Activated naive CD4-positive, alpha-beta T cell treated with anti-CD3 and anti-CD28 coated beads, Interleukin-2, amount 10 ng/mL, durations not matched to agents 7 days and 5 days (primary cell): ENCODE data around the gene ATXN10.

Experiments
- CTCF ChIA-PET: fragments of 350-600 bp; sonication (Branson Sonifier 250); formaldehyde crosslinking; loops from one replicate; lab custom pipeline; 2021; ENCODE audit warnings: antibody characterized with exemption; lab: Charles Lee
- DNase-seq: peaks from one replicate; pipeline ENCODE4 v3.0.0-alpha.2; 2020
- H3K27ac Mint-ChIP-seq: one replicate; pipeline ENCODE4 v1.8.0; 2021; ENCODE audit warnings: mild to moderate bottlenecking, moderate library complexity, mixed read lengths
- H3K27me3 Mint-ChIP-seq: one replicate; pipeline ENCODE4 v1.8.0; 2021; ENCODE audit warnings: mild to moderate bottlenecking, mixed read lengths
- H3K36me3 Mint-ChIP-seq: one replicate; pipeline ENCODE4 v1.8.0; 2021; ENCODE audit warnings: mixed read lengths
- H3K4me1 Mint-ChIP-seq: one replicate; pipeline ENCODE4 v1.8.0; 2021; ENCODE audit warnings: mixed read lengths
- H3K4me3 Mint-ChIP-seq: one replicate; pipeline ENCODE4 v1.8.0; 2021; ENCODE audit warnings: mild to moderate bottlenecking, moderate library complexity, mixed read lengths
- H3K9me3 Mint-ChIP-seq: one replicate; pipeline ENCODE4 v1.8.0; 2021; ENCODE audit warnings: mixed read lengths

Gene ATXN10

DNA sequence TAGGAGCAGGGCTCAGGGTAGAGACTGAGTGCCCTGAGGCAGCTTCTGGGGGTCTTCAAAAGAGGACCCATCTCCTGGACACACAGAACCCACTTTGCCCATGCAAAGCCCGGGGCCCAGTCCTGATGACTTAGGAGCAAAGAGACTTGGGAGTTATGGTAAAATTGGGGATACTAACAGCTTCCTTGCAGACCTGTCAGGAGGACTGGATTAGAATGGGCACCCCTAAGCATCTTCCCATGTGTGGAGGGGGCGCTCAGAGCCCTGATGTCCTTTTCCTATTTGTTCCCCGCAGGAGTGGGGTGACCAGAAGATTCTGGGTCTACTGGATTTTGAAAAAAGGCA is 205.4 kb downstream of the ATXN10 start:
- Mint-ChIP-seq H3K4me3 (no peak overlapping the region), H3K27me3 (peaks cover 63% of the 10 kb centered on the region), H3K27ac (no peak overlapping the region), H3K36me3 (no peaks in the 10 kb centered on the region), H3K4me1 (no peaks in the 10 kb centered on the region), H3K9me3 (peaks cover 5% of the 10 kb centered on the region)
- no peak for DNase-seq
- CTCF ChIA-PET = interaction anchor here (1.0 kb wide), 1 partner anchor 14 kb away, joined by 6 read pairs; no protein-coding TSS in a partner anchor

DNA sequence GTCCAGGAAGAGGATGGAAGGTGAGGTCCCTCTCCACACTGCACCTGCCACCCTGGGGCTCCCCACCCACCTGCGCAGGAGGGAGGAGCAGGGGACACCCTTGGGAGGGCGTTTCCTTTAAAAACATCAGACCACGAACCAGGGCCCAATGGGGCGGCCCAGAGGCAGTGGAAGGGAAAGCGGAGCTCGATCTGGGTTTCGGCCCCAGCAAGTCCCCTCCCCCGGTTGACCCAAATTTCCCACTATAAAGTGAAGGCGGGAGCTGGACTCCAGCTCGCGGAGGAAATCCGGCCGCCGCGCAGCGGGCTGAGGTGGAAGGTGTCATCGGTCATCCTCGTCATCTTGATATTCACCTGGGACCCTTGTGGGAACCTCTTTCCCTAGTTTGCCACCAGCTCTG is 206.0 kb downstream of the ATXN10 start:
- no peaks in the 10 kb centered on the region for H3K36me3 Mint-ChIP-seq
- peaks cover 66% of the 10 kb centered on the region for H3K27me3 Mint-ChIP-seq
- no peak overlapping the region for H3K27ac Mint-ChIP-seq
- CTCF ChIA-PET = no interaction called here
- H3K4me1 Mint-ChIP-seq = no peaks in the 10 kb centered on the region
- no peak for DNase-seq
- H3K9me3 Mint-ChIP-seq = peaks cover 4% of the 10 kb centered on the region
- H3K4me3 Mint-ChIP-seq = no peak overlapping the region

DNA sequence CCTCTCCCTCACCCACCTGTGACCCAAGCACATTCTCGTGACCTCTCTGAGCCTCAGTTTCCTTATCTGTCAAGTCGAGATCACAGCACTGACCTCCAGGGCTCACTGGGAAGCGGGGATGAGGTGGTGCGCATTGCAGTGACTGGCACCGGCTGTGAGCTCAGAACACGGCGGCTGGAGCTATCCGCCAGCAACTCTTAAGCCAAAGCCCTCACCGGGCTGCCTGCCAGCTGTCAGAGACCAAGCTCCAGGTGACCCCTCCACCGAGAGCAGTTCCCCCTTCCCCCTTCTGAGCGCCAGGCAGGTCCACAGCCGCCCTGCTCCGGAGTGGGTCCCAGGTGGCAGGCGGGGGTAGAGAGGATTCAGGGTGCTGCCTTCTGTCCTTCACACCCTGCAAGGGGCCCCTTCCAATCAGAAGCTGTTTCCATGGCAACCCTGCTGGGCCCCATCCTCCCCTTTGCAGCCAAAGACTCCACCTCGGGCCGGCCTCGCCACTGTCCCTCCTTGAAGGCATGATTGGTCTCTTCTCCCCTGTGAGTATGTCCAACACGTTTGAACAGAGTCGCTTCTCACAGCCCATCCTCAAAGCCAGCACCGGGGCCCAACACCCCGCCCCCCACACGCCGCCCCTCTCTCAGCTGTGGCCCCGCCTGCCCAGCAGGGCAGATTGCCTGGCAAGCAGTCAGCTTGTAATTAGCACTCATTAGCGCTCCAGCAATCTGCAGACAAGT is 206.6 kb downstream of the ATXN10 start:
- H3K27me3 Mint-ChIP-seq = peaks cover 71% of the 10 kb centered on the region
- no peaks in the 10 kb centered on the region for H3K9me3 Mint-ChIP-seq
- CTCF ChIA-PET = interaction anchor here (0.6 kb wide), 1 partner anchor 13 kb away, joined by 3 read pairs; no protein-coding TSS in a partner anchor

DNA sequence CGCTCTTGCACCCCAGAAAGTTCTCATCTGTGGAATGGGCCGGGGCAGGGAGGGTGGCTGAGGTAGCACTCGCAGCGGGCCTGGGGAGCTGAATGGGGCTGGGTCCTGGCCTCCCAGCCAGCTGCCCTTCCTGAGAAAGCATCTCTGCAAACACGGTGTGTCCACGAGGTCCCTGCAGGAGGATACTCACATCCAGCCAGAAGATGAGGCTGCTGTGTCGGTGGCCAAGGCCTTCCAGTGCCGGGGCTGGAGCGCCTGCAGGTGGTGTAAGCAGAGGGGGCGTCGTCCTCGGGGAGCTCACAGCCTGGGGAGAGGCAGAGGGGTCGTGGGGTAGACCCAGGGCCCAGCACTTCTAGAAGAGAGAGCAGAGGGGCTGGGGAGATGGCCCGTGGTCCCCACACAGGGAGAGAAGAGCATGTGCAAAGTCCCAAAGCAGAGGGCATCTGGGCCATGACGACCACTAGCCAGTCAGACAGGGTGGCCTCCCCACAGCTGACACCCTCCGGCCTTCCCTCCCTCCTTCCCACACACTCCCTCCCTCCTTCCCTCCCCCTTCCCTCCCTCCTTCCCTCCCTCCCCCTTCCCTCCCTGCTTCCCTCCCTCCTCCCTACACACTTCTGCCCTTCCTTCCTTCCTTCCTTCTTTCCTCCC is 207.4 kb downstream of the ATXN10 start:
- H3K27me3 Mint-ChIP-seq = peaks cover 77% of the 10 kb centered on the region
- no peak for DNase-seq
- no peaks in the 10 kb centered on the region for H3K36me3 Mint-ChIP-seq
- H3K4me1 Mint-ChIP-seq = no peaks in the 10 kb centered on the region
- no peaks in the 10 kb centered on the region for H3K9me3 Mint-ChIP-seq
- H3K27ac Mint-ChIP-seq = no peak overlapping the region
- CTCF ChIA-PET = interaction anchor here (0.6 kb wide), 1 partner anchor 14 kb away, joined by 3 read pairs; no protein-coding TSS in a partner anchor
- H3K4me3 Mint-ChIP-seq = no peak overlapping the region

More for the DNA sequence above, 206.6 kb downstream of the ATXN10 start:
- no peak overlapping the region for H3K27ac Mint-ChIP-seq
- H3K4me3 Mint-ChIP-seq = no peak overlapping the region
- H3K36me3 Mint-ChIP-seq = no peaks in the 10 kb centered on the region
- no peaks in the 10 kb centered on the region for H3K4me1 Mint-ChIP-seq
- no peak for DNase-seq

DNA sequence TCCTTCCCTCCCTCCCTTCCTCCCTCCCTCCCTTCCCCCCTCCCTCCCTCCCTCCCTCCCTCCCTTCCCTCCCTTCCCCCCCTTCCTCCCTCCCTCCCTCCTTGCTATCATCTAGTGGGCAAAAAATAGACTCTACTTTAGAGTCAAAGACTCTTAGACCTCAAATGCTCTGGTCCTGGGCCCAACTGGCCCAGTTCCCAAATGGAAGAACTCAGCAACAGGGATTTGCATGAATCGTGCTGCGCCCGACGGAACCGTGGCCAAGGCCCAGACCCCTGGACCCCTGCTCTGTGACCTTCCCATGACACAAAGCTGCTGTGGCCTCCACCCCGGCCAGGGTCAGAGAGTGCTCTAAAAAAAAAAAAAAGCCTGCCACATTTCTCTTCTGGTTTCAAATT is 207.9 kb downstream of the ATXN10 start:
- CTCF ChIA-PET = no interaction called here
- Mint-ChIP-seq H3K4me3 (no peak overlapping the region), H3K9me3 (no peaks in the 10 kb centered on the region), H3K27me3 (peaks cover 77% of the 10 kb centered on the region), H3K36me3 (no peaks in the 10 kb centered on the region), H3K4me1 (no peaks in the 10 kb centered on the region), H3K27ac (no peak overlapping the region)
- no peak for DNase-seq

GRCh38 chr22:45880091-45880715 is 208.6 kb downstream of the ATXN10 start:
- Mint-ChIP-seq H3K36me3 (no peaks in the 10 kb centered on the region), H3K4me3 (no peak overlapping the region), H3K4me1 (no peaks in the 10 kb centered on the region), H3K27me3 (peaks cover 83% of the 10 kb centered on the region), H3K9me3 (no peaks in the 10 kb centered on the region), H3K27ac (no peak overlapping the region)
- CTCF ChIA-PET = no interaction called here
- no peak for DNase-seq

- H3K27me3 Mint-ChIP-seq = peaks cover 83% of the 10 kb centered on the region
- no peak for DNase-seq
- no peak overlapping the region for H3K27ac Mint-ChIP-seq
- H3K9me3 Mint-ChIP-seq = no peaks in the 10 kb centered on the region
- H3K36me3 Mint-ChIP-seq = no peaks in the 10 kb centered on the region
- CTCF ChIA-PET = no interaction called here
- no peaks in the 10 kb centered on the region for H3K4me1 Mint-ChIP-seq
- H3K4me3 Mint-ChIP-seq = no peak overlapping the region
Measured at GRCh38 chr22:45880716-45881523, 209.3 kb downstream of the ATXN10 start.

GRCh38 chr22:45881524-45881875 is 209.9 kb downstream of the ATXN10 start:
- no peaks in the 10 kb centered on the region for H3K4me1 Mint-ChIP-seq
- no peaks in the 10 kb centered on the region for H3K36me3 Mint-ChIP-seq
- no peak overlapping the region for H3K4me3 Mint-ChIP-seq
- H3K9me3 Mint-ChIP-seq = no peaks in the 10 kb centered on the region
- peaks cover 78% of the 10 kb centered on the region for H3K27me3 Mint-ChIP-seq
- DNase-seq = no peak
- no peak overlapping the region for H3K27ac Mint-ChIP-seq
- CTCF ChIA-PET = interaction anchor here (1.9 kb wide), 1 partner anchor 18 kb away, joined by 5 read pairs; no protein-coding TSS in a partner anchor

GRCh38 chr22:45882881-45883810 is 211.5 kb downstream of the ATXN10 start:
- Mint-ChIP-seq H3K27me3 (peaks cover 64% of the 10 kb centered on the region), H3K4me1 (no peaks in the 10 kb centered on the region), H3K9me3 (no peaks in the 10 kb centered on the region), H3K4me3 (no peak overlapping the region), H3K27ac (no peak overlapping the region), H3K36me3 (no peaks in the 10 kb centered on the region)
- CTCF ChIA-PET = interaction anchor here (1.9 kb wide), 1 partner anchor 19 kb away, joined by 5 read pairs; no protein-coding TSS in a partner anchor
- no peak for DNase-seq

DNA sequence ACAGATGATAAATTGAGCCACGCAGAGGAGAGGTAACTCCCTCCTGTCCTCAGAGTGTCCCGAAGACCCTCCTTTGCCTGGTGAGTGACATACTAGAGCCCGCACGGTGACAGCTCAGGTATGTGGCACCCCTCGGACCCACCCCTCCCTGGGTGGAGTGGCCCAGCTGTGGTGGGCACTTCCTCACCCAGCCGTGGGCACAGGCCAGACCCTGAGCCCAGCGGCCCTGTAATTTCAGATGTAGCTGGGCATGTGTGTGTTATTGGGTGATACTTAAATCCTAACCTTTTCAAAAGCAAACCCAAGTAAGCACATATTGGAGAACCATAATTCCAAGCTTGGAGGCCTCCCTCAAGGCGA is 212.2 kb downstream of the ATXN10 start:
- H3K36me3 Mint-ChIP-seq = no peaks in the 10 kb centered on the region
- DNase-seq = no peak
- H3K27me3 Mint-ChIP-seq = peaks cover 64% of the 10 kb centered on the region
- H3K9me3 Mint-ChIP-seq = no peaks in the 10 kb centered on the region
- no peak overlapping the region for H3K27ac Mint-ChIP-seq
- CTCF ChIA-PET = interaction anchor here (1.1 kb wide), 1 partner anchor 20 kb away, joined by 4 read pairs; no protein-coding TSS in a partner anchor
- H3K4me3 Mint-ChIP-seq = no peak overlapping the region
- H3K4me1 Mint-ChIP-seq = no peaks in the 10 kb centered on the region

- no peaks in the 10 kb centered on the region for H3K9me3 Mint-ChIP-seq
- H3K27me3 Mint-ChIP-seq = peaks cover 64% of the 10 kb centered on the region
- CTCF ChIA-PET = interaction anchor here (1.1 kb wide), 1 partner anchor 21 kb away, joined by 4 read pairs; no protein-coding TSS in a partner anchor
- H3K36me3 Mint-ChIP-seq = no peaks in the 10 kb centered on the region
- H3K4me3 Mint-ChIP-seq = no peak overlapping the region
- no peak for DNase-seq
- H3K4me1 Mint-ChIP-seq = no peaks in the 10 kb centered on the region
- no peak overlapping the region for H3K27ac Mint-ChIP-seq
Measured at GRCh38 chr22:45884201-45885062, 212.8 kb downstream of the ATXN10 start.

GRCh38 chr22:45885171-45885840 is 213.7 kb downstream of the ATXN10 start:
- DNase-seq = peak; percentile 10
- Mint-ChIP-seq H3K4me1 (no peaks in the 10 kb centered on the region), H3K36me3 (no peaks in the 10 kb centered on the region), H3K4me3 (no peak overlapping the region), H3K9me3 (no peaks in the 10 kb centered on the region), H3K27me3 (peaks cover 64% of the 10 kb centered on the region), H3K27ac (no peak overlapping the region)
- CTCF ChIA-PET = no interaction called here
